Measurements from ENCODE around the gene FOXJ3.

FOXJ3 gene

GRCh38 chr1:42333662-42334239, 1.3 kb downstream of the FOXJ3 start:
- no peak for DNase-seq

- DNase-seq = no peak
These were observed 2.2 kb downstream of the FOXJ3 start for GRCh38 chr1:42332877-42333276.

- no peak for DNase-seq
These were observed 4.8 kb downstream of the FOXJ3 start for GRCh38 chr1:42330215-42330614.

- DNase-seq = no peak
These were observed 6.0 kb downstream of the FOXJ3 start for GRCh38 chr1:42328916-42329496.

GRCh38 chr1:42328047-42328625, 6.9 kb downstream of the FOXJ3 start:
- no peak for DNase-seq

GRCh38 chr1:42325014-42325402, 10.0 kb downstream of the FOXJ3 start:
- no peak for DNase-seq

- DNase-seq = no peak
These were observed 10.5 kb downstream of the FOXJ3 start for GRCh38 chr1:42324398-42325013.

GRCh38 chr1:42323551-42323950, 11.5 kb downstream of the FOXJ3 start:
- no peak for DNase-seq

GRCh38 chr1:42322577-42322976, 12.5 kb downstream of the FOXJ3 start:
- DNase-seq = no peak

- DNase-seq = no peak
These were observed 13.3 kb downstream of the FOXJ3 start for GRCh38 chr1:42321731-42322130.

- DNase-seq = no peak
These were observed 14.3 kb downstream of the FOXJ3 start for GRCh38 chr1:42320708-42321107.

- peak; percentile 31 for DNase-seq
These were observed 15.1 kb downstream of the FOXJ3 start for GRCh38 chr1:42319871-42320484.

GRCh38 chr1:42319128-42319851, 15.7 kb downstream of the FOXJ3 start:
- no peak for DNase-seq

- DNase-seq = no peak
These were observed 16.4 kb downstream of the FOXJ3 start for GRCh38 chr1:42318601-42319000.

GRCh38 chr1:42317308-42317707, 17.7 kb downstream of the FOXJ3 start:
- DNase-seq = peak; percentile 35

GRCh38 chr1:42316292-42316691, 18.7 kb downstream of the FOXJ3 start:
- no peak for DNase-seq

- DNase-seq = no peak
These were observed 19.5 kb downstream of the FOXJ3 start for GRCh38 chr1:42315500-42315899.

- no peak for DNase-seq
These were observed 21.1 kb downstream of the FOXJ3 start for GRCh38 chr1:42313970-42314369.

- DNase-seq = no peak
These were observed 22.3 kb downstream of the FOXJ3 start for GRCh38 chr1:42312576-42313212.

- no peak for DNase-seq
These were observed 23.1 kb downstream of the FOXJ3 start for GRCh38 chr1:42311897-42312296.

- no peak for DNase-seq
These were observed 23.9 kb downstream of the FOXJ3 start for GRCh38 chr1:42311138-42311537.

GRCh38 chr1:42306977-42307376, 28.1 kb downstream of the FOXJ3 start:
- no peak for DNase-seq

- no peak for DNase-seq
These were observed 29.4 kb downstream of the FOXJ3 start for GRCh38 chr1:42305639-42306038.

All from GF-D8 (cell line).